Mesenchymal stem cell (in vitro differentiated cells and primary cell): ENCODE measurements around the gene EXOC6.

ENCODE experiments used
- DNase-seq: peaks from one replicate; pipeline ENCODE4 v3.0.0-alpha.2; 2013
- H2AFZ ChIP-seq: one replicate; pipeline ENCODE4 v1.6.1; 2013; ENCODE audit warnings: low read depth, mild to moderate bottlenecking, control low read depth, inconsistent platforms, low read length, moderate library complexity
- H2AK5ac ChIP-seq: 2 replicates; pipeline ENCODE4 v1.6.1; 2013; ENCODE audit warnings: low read length, moderate library complexity, mild to moderate bottlenecking, inconsistent platforms; ENCODE audit not compliant: severe bottlenecking
- H2BK120ac ChIP-seq: one replicate; pipeline ENCODE4 v1.6.1; 2013; ENCODE audit warnings: low read depth, mild to moderate bottlenecking, inconsistent platforms, low read length, moderate library complexity
- H2BK12ac ChIP-seq, 2 experiments: one replicate each; pipeline ENCODE4 v1.6.1; 2013; ENCODE audit warnings: inconsistent platforms in 2 of 2, low read length in 2 of 2, mild to moderate bottlenecking in 2 of 2, moderate library complexity in 2 of 2, control low read depth in 1 of 2
- H2BK15ac ChIP-seq: one replicate; pipeline ENCODE4 v1.6.1; 2013; ENCODE audit warnings: mild to moderate bottlenecking, low read depth, inconsistent platforms; ENCODE audit not compliant: poor library complexity, severe bottlenecking
- H2BK5ac ChIP-seq: 2 replicates; pipeline ENCODE4 v1.6.1; 2013; ENCODE audit warnings: low read depth, mild to moderate bottlenecking, low read length, control low read depth, inconsistent platforms; ENCODE audit not compliant: poor library complexity, severe bottlenecking
- H3K14ac ChIP-seq, 2 experiments: one replicate each; pipeline ENCODE4 v1.6.1; 2013; ENCODE audit warnings: inconsistent platforms in 2 of 2, low read length in 2 of 2, control low read depth in 1 of 2, mild to moderate bottlenecking in 1 of 2, moderate library complexity in 1 of 2
- H3K18ac ChIP-seq, 2 experiments: one replicate each; pipeline ENCODE4 v1.6.1; 2013; ENCODE audit warnings: inconsistent platforms in 2 of 2, low read length in 2 of 2, control low read depth in 1 of 2, low read depth in 1 of 2, mild to moderate bottlenecking in 1 of 2
- H3K23ac ChIP-seq, 2 experiments: one replicate each; pipeline ENCODE4 v1.6.1; 2013; ENCODE audit warnings: inconsistent platforms in 2 of 2, low read length in 2 of 2, mild to moderate bottlenecking in 2 of 2, moderate library complexity in 2 of 2, control low read depth in 1 of 2
- H3K27ac ChIP-seq: 2 replicates; pipeline ENCODE4 v1.5.1; 2013; ENCODE audit warnings: mild to moderate bottlenecking, moderate library complexity, low read length, control low read depth, inconsistent platforms; ENCODE audit not compliant: poor library complexity, severe bottlenecking
- H3K27me3 ChIP-seq, 2 experiments: 2 replicates each; pipeline versions ENCODE4 v1.6.1 to v1.7.0; 2013; ENCODE audit warnings: low read length in 2 of 2, mild to moderate bottlenecking in 2 of 2, moderate library complexity in 2 of 2, control low read depth in 1 of 2, inconsistent platforms in 1 of 2; ENCODE audit not compliant: control insufficient read depth in 1 of 2, insufficient read depth in 1 of 2
- H3K36me3 ChIP-seq, 2 experiments: 2 replicates each; pipeline versions ENCODE4 v1.6.1 to v1.7.0; 2013; ENCODE audit warnings: low read length in 2 of 2, control low read depth in 1 of 2, inconsistent platforms in 1 of 2, low read depth in 1 of 2, mild to moderate bottlenecking in 1 of 2; ENCODE audit not compliant: insufficient read depth in 2 of 2, control insufficient read depth in 1 of 2
- H3K4ac ChIP-seq, 2 experiments: one replicate each; pipeline ENCODE4 v1.6.1; 2013; ENCODE audit warnings: inconsistent platforms in 2 of 2, low read length in 2 of 2, mild to moderate bottlenecking in 2 of 2, moderate library complexity in 2 of 2, control low read depth in 1 of 2, low read depth in 1 of 2
- H3K4me1 ChIP-seq: 2 replicates; pipeline ENCODE4 v1.6.1; 2013; ENCODE audit warnings: low read depth, low read length, control low read depth; ENCODE audit not compliant: control insufficient read depth, insufficient read depth
- H3K4me2 ChIP-seq: 2 replicates; pipeline ENCODE4 v1.6.1; 2013; ENCODE audit warnings: low read length, mild to moderate bottlenecking, inconsistent platforms; ENCODE audit not compliant: poor library complexity, severe bottlenecking
- H3K4me3 ChIP-seq, 2 experiments: 2 replicates each; pipeline versions ENCODE4 v1.5.1 to v1.7.0; 2013; ENCODE audit warnings: low read length in 2 of 2, mild to moderate bottlenecking in 2 of 2, control low read depth in 1 of 2, low read depth in 1 of 2; ENCODE audit not compliant: insufficient read depth in 1 of 2
- H3K79me1 ChIP-seq: replicated peaks from 2 replicates; pipeline ENCODE4 v1.6.1; 2013; ENCODE audit warnings: mild to moderate bottlenecking, control low read depth, low read length, inconsistent platforms; ENCODE audit not compliant: poor library complexity, severe bottlenecking
- H3K9ac ChIP-seq: 2 replicates; pipeline ENCODE4 v1.7.0; 2013; ENCODE audit warnings: mild to moderate bottlenecking, low read length, moderate library complexity
- H3K9me3 ChIP-seq: 2 replicates; pipeline ENCODE4 v1.7.0; 2013; ENCODE audit warnings: mild to moderate bottlenecking, low read length; ENCODE audit not compliant: control insufficient read depth
- H4K8ac ChIP-seq: one replicate; pipeline ENCODE4 v1.6.1; 2013; ENCODE audit warnings: inconsistent platforms, mild to moderate bottlenecking, low read length, moderate library complexity
- H4K91ac ChIP-seq: one replicate; pipeline ENCODE4 v1.6.1; 2013; ENCODE audit warnings: mild to moderate bottlenecking, low read length, inconsistent platforms
- WGBS: methylation state at CpG from one replicate; pipeline ENCODE4 v1.1.7; 2013; ENCODE audit warnings: mixed read lengths; 5-methylcytosine and 5-hydroxymethylcytosine counted together

The EXOC6 gene

GRCh38 chr10:92961638-92962037, 113.3 kb downstream of the EXOC6 start:
- DNase-seq: no peak
- H3K4me1 ChIP-seq: no peaks in the 10 kb centered on the region
- no peak overlapping the region for H2BK120ac ChIP-seq
- H3K18ac ChIP-seq: no peak overlapping the region
- no peak overlapping the region for H2BK5ac ChIP-seq
- H4K91ac ChIP-seq: no peak overlapping the region
- no peak overlapping the region for H2BK12ac ChIP-seq
- H3K4ac ChIP-seq: no peak overlapping the region
- H3K9me3 ChIP-seq: no peaks in the 10 kb centered on the region
- H3K4me3 ChIP-seq: no peak overlapping the region
- no peak overlapping the region for H2AK5ac ChIP-seq
- 100% methylated on average over 1 of the region's 2 CpGs for WGBS
- H3K79me1 ChIP-seq: no peaks in the 10 kb centered on the region
- no peak overlapping the region for H3K14ac ChIP-seq
- H3K27ac ChIP-seq: no peak overlapping the region
- no peak overlapping the region for H2AFZ ChIP-seq
- no peaks in the 10 kb centered on the region for H3K36me3 ChIP-seq
- H3K23ac ChIP-seq: no peak overlapping the region
- no peak overlapping the region for H2BK15ac ChIP-seq
- no peak overlapping the region for H3K9ac ChIP-seq
- no peaks in the 10 kb centered on the region for H3K27me3 ChIP-seq
- no peak overlapping the region for H4K8ac ChIP-seq
- no peak overlapping the region for H3K4me2 ChIP-seq

- H3K4me2 ChIP-seq: no peak overlapping the region
- H2BK120ac ChIP-seq: no peak overlapping the region
- no CpG with 5 or more reads among the region's 2 CpGs for WGBS
- peaks cover 2% of the 10 kb centered on the region for H3K4me1 ChIP-seq
- H3K4me3 ChIP-seq: peak overlapping the region in 1 of 2 experiments; percentile 20
- no peak overlapping the region for H3K14ac ChIP-seq
- H2BK15ac ChIP-seq: no peak overlapping the region
- no peaks in the 10 kb centered on the region for H3K36me3 ChIP-seq
- no peaks in the 10 kb centered on the region for H3K9me3 ChIP-seq
- H2AFZ ChIP-seq: no peak overlapping the region
- no peak overlapping the region for H3K23ac ChIP-seq
- H3K27ac ChIP-seq: no peak overlapping the region
- no peak overlapping the region for H2BK5ac ChIP-seq
- H2AK5ac ChIP-seq: no peak overlapping the region
- H3K27me3 ChIP-seq: no peaks in the 10 kb centered on the region
- H3K4ac ChIP-seq: no peak overlapping the region
- no peak overlapping the region for H4K8ac ChIP-seq
- no peak overlapping the region for H4K91ac ChIP-seq
- H2BK12ac ChIP-seq: no peak overlapping the region
- H3K18ac ChIP-seq: no peak overlapping the region
- peak; percentile 63 for DNase-seq
- peak overlapping the region; percentile 81 for H3K9ac ChIP-seq
- no peaks in the 10 kb centered on the region for H3K79me1 ChIP-seq
Observed at GRCh38 chr10:92965314-92965713, 117.0 kb downstream of the EXOC6 start.

GRCh38 chr10:92967641-92968040, 119.3 kb downstream of the EXOC6 start:
- Histone ChIP-seq H3K79me1 (no peaks in the 10 kb centered on the region), H3K27ac (no peak overlapping the region), H3K9ac (no peak overlapping the region), H3K36me3 (no peaks in the 10 kb centered on the region), H2AK5ac (no peak overlapping the region), H4K91ac (no peak overlapping the region), H3K23ac (no peak overlapping the region), H3K4me3 (no peak overlapping the region), H3K4me2 (no peak overlapping the region), H2BK120ac (no peak overlapping the region), H3K18ac (no peak overlapping the region), H3K4me1 (peaks cover 3% of the 10 kb centered on the region), H3K14ac (no peak overlapping the region), H2BK15ac (no peak overlapping the region), H2BK12ac (no peak overlapping the region), H2AFZ (no peak overlapping the region), H4K8ac (no peak overlapping the region), H3K4ac (no peak overlapping the region), H3K9me3 (no peaks in the 10 kb centered on the region), H2BK5ac (no peak overlapping the region), H3K27me3 (no peaks in the 10 kb centered on the region)
- 91% methylated on average over 2 of the region's 2 CpGs for WGBS
- no peak for DNase-seq

GRCh38 chr10:92969151-92969550, 120.8 kb downstream of the EXOC6 start:
- Histone ChIP-seq H3K23ac (no peak overlapping the region), H4K91ac (no peak overlapping the region), H3K14ac (no peak overlapping the region), H3K4me2 (no peak overlapping the region), H2BK5ac (no peak overlapping the region), H4K8ac (no peak overlapping the region), H3K27ac (peak overlapping the region; percentile 30), H3K4me3 (no peak overlapping the region), H2BK120ac (no peak overlapping the region), H3K27me3 (no peaks in the 10 kb centered on the region), H2BK12ac (no peak overlapping the region), H2AFZ (no peak overlapping the region), H3K18ac (no peak overlapping the region), H3K36me3 (no peaks in the 10 kb centered on the region), H3K79me1 (no peaks in the 10 kb centered on the region), H3K9me3 (no peaks in the 10 kb centered on the region), H2AK5ac (no peak overlapping the region), H3K9ac (no peak overlapping the region), H3K4me1 (peaks cover 3% of the 10 kb centered on the region), H2BK15ac (no peak overlapping the region), H3K4ac (no peak overlapping the region)
- DNase-seq: no peak
- WGBS: 93% methylated on average over 1 of the region's 1 CpG
